ENCODE data around the gene VEPH1. TPM values are rescaled to one million over a fixed set of nuclear protein-coding genes. Genes with fewer than 3 reads are reported as not detected.

VEPH1 gene
- total and polyA plus RNA-seq, 9 of the 15 experiments (the other 6 are each of a cell fraction or from before 2014, with no cell fraction given) = 4.5 to 15.6 (median 5.8) TPM

DNA sequence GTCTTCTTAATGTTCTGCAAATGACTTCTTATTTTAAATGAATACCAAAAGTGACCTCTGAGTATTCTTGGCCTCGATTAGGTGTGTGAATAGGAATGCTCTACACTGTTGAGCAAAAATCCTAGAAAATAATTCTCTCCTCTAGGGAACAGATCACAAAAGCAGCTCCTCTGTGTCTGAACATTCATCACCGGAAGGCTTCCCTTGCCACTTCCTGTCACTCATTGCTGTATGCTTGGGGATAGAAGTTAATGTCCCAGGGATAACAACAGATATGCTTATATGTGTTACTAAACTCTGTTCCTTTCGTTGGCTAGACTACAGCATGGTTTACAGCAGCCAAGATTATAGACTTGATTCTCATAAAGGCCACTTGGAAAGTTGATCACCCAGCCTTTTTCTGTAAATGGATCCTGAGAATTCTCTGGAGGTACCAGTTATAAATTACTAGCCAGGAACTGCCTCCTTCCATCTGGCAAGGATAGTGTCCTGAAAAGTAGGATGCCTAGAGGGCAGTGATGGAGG, 82.5 kb downstream of the VEPH1 start (continued):
- TF ChIP-seq, protein P1, sequence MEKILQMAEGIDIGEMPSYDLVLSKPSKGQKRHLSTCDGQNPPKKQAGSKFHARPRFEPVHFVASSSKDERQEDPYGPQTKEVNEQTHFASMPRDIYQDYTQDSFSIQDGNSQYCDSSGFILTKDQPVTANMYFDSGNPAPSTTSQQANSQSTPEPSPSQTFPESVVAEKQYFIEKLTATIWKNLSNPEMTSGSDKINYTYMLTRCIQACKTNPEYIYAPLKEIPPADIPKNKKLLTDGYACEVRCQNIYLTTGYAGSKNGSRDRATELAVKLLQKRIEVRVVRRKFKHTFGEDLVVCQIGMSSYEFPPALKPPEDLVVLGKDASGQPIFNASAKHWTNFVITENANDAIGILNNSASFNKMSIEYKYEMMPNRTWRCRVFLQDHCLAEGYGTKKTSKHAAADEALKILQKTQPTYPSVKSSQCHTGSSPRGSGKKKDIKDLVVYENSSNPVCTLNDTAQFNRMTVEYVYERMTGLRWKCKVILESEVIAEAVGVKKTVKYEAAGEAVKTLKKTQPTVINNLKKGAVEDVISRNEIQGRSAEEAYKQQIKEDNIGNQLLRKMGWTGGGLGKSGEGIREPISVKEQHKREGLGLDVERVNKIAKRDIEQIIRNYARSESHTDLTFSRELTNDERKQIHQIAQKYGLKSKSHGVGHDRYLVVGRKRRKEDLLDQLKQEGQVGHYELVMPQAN (IDR thresholded peaks at IDR 0.05; ENCODE audit: borderline replicate concordance) = no peak
- TF ChIP-seq, protein P2, sequence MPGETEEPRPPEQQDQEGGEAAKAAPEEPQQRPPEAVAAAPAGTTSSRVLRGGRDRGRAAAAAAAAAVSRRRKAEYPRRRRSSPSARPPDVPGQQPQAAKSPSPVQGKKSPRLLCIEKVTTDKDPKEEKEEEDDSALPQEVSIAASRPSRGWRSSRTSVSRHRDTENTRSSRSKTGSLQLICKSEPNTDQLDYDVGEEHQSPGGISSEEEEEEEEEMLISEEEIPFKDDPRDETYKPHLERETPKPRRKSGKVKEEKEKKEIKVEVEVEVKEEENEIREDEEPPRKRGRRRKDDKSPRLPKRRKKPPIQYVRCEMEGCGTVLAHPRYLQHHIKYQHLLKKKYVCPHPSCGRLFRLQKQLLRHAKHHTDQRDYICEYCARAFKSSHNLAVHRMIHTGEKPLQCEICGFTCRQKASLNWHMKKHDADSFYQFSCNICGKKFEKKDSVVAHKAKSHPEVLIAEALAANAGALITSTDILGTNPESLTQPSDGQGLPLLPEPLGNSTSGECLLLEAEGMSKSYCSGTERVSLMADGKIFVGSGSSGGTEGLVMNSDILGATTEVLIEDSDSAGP (CRISPR knock-in tag; IDR thresholded peaks at IDR 0.05) = no peak
- TF ChIP-seq ZNF324 (CRISPR knock-in tag; IDR thresholded peaks at IDR 0.05) (no peak), GATAD2A (IDR thresholded peaks at IDR 0.05) (no peak)

DNA sequence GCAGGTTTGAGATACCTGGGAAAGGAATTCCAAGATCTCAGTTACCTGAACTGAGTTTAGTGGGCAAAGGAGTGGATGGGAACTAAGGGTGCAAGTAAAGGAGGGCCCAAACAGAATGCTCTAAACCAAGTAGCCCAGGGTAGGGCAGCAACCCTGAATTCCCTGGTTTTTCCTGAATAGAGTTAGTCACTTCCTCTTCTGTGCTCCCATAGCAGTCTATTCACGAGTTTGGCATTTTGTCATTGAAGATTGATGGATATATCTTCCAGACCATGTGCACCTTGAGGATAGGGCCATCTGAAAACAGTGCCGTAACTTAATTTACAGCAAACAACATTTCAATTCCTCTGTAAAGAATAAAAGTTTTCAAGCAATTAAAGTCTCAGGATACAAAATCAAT, 85.1 kb downstream of the VEPH1 start:
- in situ Hi-C loops (cut with MboI) = no loop called here

More for the DNA sequence above, 85.1 kb downstream of the VEPH1 start:
- Histone ChIP-seq H3K36me3 (ENCODE audit: control insufficient read depth, insufficient read depth, low read length) (no peaks in the 10 kb centered on the region), H3K4me3 (no peak overlapping the region), H3K27ac (ENCODE audit: extremely low read depth, low read depth, low read length) (no peak overlapping the region), H3K4me1 (replicated peaks in 1 of 2; ENCODE audit: control insufficient read depth in 2 of 2, insufficient read depth in 2 of 2, low read length in 2 of 2) (no peaks in the 10 kb centered on the region), H3K27me3 (ENCODE audit: control insufficient read depth in 2 of 2, insufficient read depth in 2 of 2, low read length in 2 of 2) (0 out of 5 replicates have a peak, but pooled peaks cover 0 to 4% of the 10 kb centered on the region in 2 experiments), H3K4me2 (ENCODE audit: insufficient read depth, low read length) (no peak overlapping the region), H3K79me2 (ENCODE audit: control insufficient read depth, insufficient read depth, low read length) (no peaks in the 10 kb centered on the region), H3K9me1 (ENCODE audit: control insufficient read depth, insufficient read depth, low read length) (no peaks in the 10 kb centered on the region), H4K20me1 (replicated peaks; ENCODE audit: control insufficient read depth, insufficient read depth, low read length) (no peaks in the 10 kb centered on the region), H3K9me3 (replicated peaks; ENCODE audit: control insufficient read depth, insufficient read depth, low read depth, low read length) (no peaks in the 10 kb centered on the region), H3K9ac (ENCODE audit: insufficient read depth in 1 of 2, low read depth in 2 of 2, low read length in 2 of 2) (no peak overlapping the region), H2AFZ (ENCODE audit: low read depth, low read length) (no peak overlapping the region)
- 6% methylated on average over 2 of the region's 2 CpGs for WGBS (ENCODE audit: insufficient coverage, low coverage, missing lambda C conversion rate)
- TF ChIP-seq SPI1 (IDR thresholded peaks at IDR 0.05; ENCODE audit: borderline replicate concordance, low read depth, low read length) = 0 out of 2 replicates have a peak, but pooled peaks have one; percentile 44
- TF ChIP-seq, protein P3, sequence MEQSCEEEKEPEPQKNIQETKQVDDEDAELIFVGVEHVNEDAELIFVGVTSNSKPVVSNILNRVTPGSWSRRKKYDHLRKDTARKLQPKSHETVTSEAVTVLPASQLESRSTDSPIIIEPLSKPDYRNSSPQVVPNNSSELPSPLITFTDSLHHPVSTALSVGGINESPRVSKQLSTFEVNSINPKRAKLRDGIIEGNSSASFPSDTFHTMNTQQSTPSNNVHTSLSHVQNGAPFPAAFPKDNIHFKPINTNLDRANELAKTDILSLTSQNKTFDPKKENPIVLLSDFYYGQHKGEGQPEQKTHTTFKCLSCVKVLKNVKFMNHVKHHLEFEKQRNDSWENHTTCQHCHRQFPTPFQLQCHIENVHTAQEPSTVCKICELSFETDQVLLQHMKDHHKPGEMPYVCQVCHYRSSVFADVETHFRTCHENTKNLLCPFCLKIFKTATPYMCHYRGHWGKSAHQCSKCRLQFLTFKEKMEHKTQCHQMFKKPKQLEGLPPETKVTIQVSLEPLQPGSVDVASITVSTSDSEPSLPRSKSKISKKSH (CRISPR knock-in tag; IDR thresholded peaks at IDR 0.05) = no peak
- DNase-seq (ENCODE audit: extremely low read depth in 1 of 4, low spot score in 3 of 4) (no peak), FAIRE-seq (no peak), ATAC-seq (no peak)
- intact Hi-C loops (cut with micrococcal nuclease) = no loop called here
- ChIA-PET CTCF (ENCODE audit: low intra/inter-chr PET ratio) (no interaction called here), POLR2A (interaction anchor here (0.5 kb wide), 1 partner anchor 154 kb away, joined by 3 read pairs; no protein-coding TSS in a partner anchor)
- BruUV-seq (replicated peaks) = no TSS peak
